GM12878 (cell line): ENCODE results near the gene BTC. TPM values are rescaled to one million over a fixed set of nuclear protein-coding genes. Genes with fewer than 3 reads are reported as not detected.

Source experiments
- ATAC-seq: fragments of 200-7000 bp; cut with Tn5 transposase; 3 replicates; pipeline ENCODE4 v1.9.1; 2020; ENCODE audit warnings: mild to moderate bottlenecking, moderate library complexity
- BruUV-seq: library from RNA; stranded (reverse); fragments of 400-500 nt; replicated peaks from 2 replicates; lab custom pipeline; 2021; lab: Mats Ljungman, UMichigan
- CTCF ChIA-PET: fragments of 300-600 bp; sonication (Branson Sonifier 250); formaldehyde crosslinking; extraction: SDS; loops from one replicate; lab custom pipeline; 2021; ENCODE audit warnings: inconsistent platforms; lab: Yijun Ruan, JAX
- POLR2A ChIA-PET: fragments of 350-600 bp; formaldehyde crosslinking; extraction: SDS; loops from one replicate; lab custom pipeline; 2021; ENCODE audit warnings: inconsistent platforms; lab: Charles Lee
- RAD21 ChIA-PET: fragments of 300-600 bp; sonication (Branson Sonifier 250); formaldehyde crosslinking; loops from one replicate; lab custom pipeline; 2023; ENCODE audit warnings: antibody characterized with exemption; ENCODE audit not compliant: unreplicated experiment; lab: Charles Lee
- SMC1A ChIA-PET: fragments of 300-600 bp; sonication (Branson Sonifier 250); formaldehyde crosslinking; loops from one replicate; lab custom pipeline; 2023; ENCODE audit not compliant: unreplicated experiment, uncharacterized antibody; lab: Charles Lee
- DNase-seq: peaks from one replicate; pipeline ENCODE4 v3.0.0-alpha.2; 2011; ENCODE audit warnings: low read depth, low spot score
- FAIRE-seq: peaks from 3 replicates; lab custom pipeline; 2011; peaks lifted over from hg19 to GRCh38; lab: Jason Lieb, UNC
- H2AFZ ChIP-seq: 2 replicates; pipeline ENCODE4 v1.6.0; 2011; ENCODE audit warnings: low read depth, low read length, control low read depth; ENCODE audit not compliant: control insufficient read depth
- H3K27ac ChIP-seq: 2 replicates; pipeline ENCODE4 v1.5.1; 2011; ENCODE audit warnings: control low read depth; ENCODE audit not compliant: control insufficient read depth, insufficient read depth
- H3K27me3 ChIP-seq, 2 experiments: replicated peaks in 1 of 2; 2 replicates each; pipeline versions ENCODE4 v1.6.0 to v1.6.1; 2011; ENCODE audit warnings: low read length in 1 of 2; ENCODE audit not compliant: control insufficient read depth in 2 of 2, insufficient read depth in 2 of 2
- H3K36me3 ChIP-seq, 2 experiments: 2 replicates each; pipeline ENCODE4 v1.5.1; 2011; ENCODE audit warnings: low read length in 1 of 2; ENCODE audit not compliant: control insufficient read depth in 2 of 2, insufficient read depth in 2 of 2
- H3K4me1 ChIP-seq: 2 replicates; pipeline ENCODE4 v1.6.1; 2011; ENCODE audit warnings: mild to moderate bottlenecking, low read length, moderate library complexity, mixed read lengths; ENCODE audit not compliant: control insufficient read depth, insufficient read depth
- H3K4me2 ChIP-seq: 2 replicates; pipeline ENCODE4 v1.6.0; 2011; ENCODE audit warnings: control low read depth; ENCODE audit not compliant: control insufficient read depth, insufficient read depth
- H3K4me3 ChIP-seq: fragments of 200-600 bp; sonication (generic); 2 replicates; pipeline ENCODE4 v1.5.1; 2016
- H3K79me2 ChIP-seq: 2 replicates; pipeline ENCODE4 v1.6.0; 2011; ENCODE audit warnings: low read length; ENCODE audit not compliant: control insufficient read depth, insufficient read depth
- H3K9ac ChIP-seq: 2 replicates; pipeline ENCODE4 v1.8.0; 2011; ENCODE audit warnings: low read length, control low read depth, mixed read lengths; ENCODE audit not compliant: control insufficient read depth, insufficient read depth
- H3K9me3 ChIP-seq: replicated peaks from 3 replicates; pipeline ENCODE4 v1.5.1; 2011; ENCODE audit warnings: mild to moderate bottlenecking, low read length; ENCODE audit not compliant: control insufficient read depth, insufficient read depth
- H4K20me1 ChIP-seq: 2 replicates; pipeline ENCODE4 v1.6.0; 2011; ENCODE audit not compliant: control insufficient read depth, insufficient read depth
- BHLHE40 ChIP-seq, 2 experiments: fragments of 450-650 bp in 1 of 2; IDR thresholded peaks; 2 replicates each; pipeline ENCODE4 v1.6.1; 2011 to 2017; ENCODE audit warnings: low read depth in 2 of 2, borderline replicate concordance in 1 of 2, improper control_type of control experiment in 1 of 2, low read length in 1 of 2, mild to moderate bottlenecking in 1 of 2
- BMI1 ChIP-seq: fragments of 450-650 bp; IDR thresholded peaks from 2 replicates; pipeline ENCODE4 v1.6.1; 2016; ENCODE audit warnings: mild to moderate bottlenecking, moderate library complexity, borderline replicate concordance
- CHD2 ChIP-seq: IDR thresholded peaks from 2 replicates; pipeline ENCODE4 v1.6.1; 2011; ENCODE audit warnings: low read depth, low read length, improper control_type of control experiment, borderline replicate concordance
- JUND ChIP-seq: IDR thresholded peaks from 2 replicates; pipeline ENCODE4 v1.6.1; 2012; ENCODE audit warnings: low read depth, mild to moderate bottlenecking, low read length, improper control_type of control experiment, moderate library complexity
- MTA2 ChIP-seq: fragments of 450-650 bp; IDR thresholded peaks from 2 replicates; pipeline ENCODE4 v1.6.1; 2016; ENCODE audit warnings: low read depth, mild to moderate bottlenecking, moderate library complexity
- NFXL1 ChIP-seq: fragments of 450-650 bp; IDR thresholded peaks from 2 replicates; pipeline ENCODE4 v1.6.1; 2017; ENCODE audit warnings: antibody characterized with exemption, mild to moderate bottlenecking, borderline replicate concordance
- PML ChIP-seq: IDR thresholded peaks from 2 replicates; pipeline ENCODE4 v1.6.1; 2012; ENCODE audit warnings: low read length, inconsistent platforms
- RUNX3 ChIP-seq: IDR thresholded peaks from 2 replicates; pipeline ENCODE4 v1.6.1; 2012; ENCODE audit warnings: low read length, inconsistent platforms
- SIX5 ChIP-seq: IDR thresholded peaks from 2 replicates; pipeline ENCODE4 v1.6.1; 2011; ENCODE audit warnings: mild to moderate bottlenecking, low read depth, low read length, moderate library complexity; ENCODE audit not compliant: severe bottlenecking
- SMC3 ChIP-seq: IDR thresholded peaks from 2 replicates; pipeline ENCODE4 v1.6.1; 2011; ENCODE audit warnings: low read length, improper control_type of control experiment, borderline replicate concordance
- WGBS: methylation state at CpG from one replicate; pipeline ENCODE4 v1.1.6; 2016; ENCODE audit warnings: low lambda C conversion rate; ENCODE audit not compliant: insufficient replicate concordance, insufficient coverage; ENCODE audit errors: missing lambda C conversion rate; 5-methylcytosine and 5-hydroxymethylcytosine counted together
- in situ Hi-C: fragments of 300-500 bp; cut with MboI; formaldehyde crosslinking; loops from 9 replicates; pipeline ENCODE4 v1.14.3; 2018; ENCODE audit warnings: mixed read lengths
- intact Hi-C: fragments of 100-400 bp; cut with micrococcal nuclease; formaldehyde crosslinking; loops from one replicate; pipeline ENCODE4 v1.14.2; 2022; ENCODE audit not compliant: unreplicated experiment
- polyA plus RNA-seq, 11 experiments: library from polyadenylated mRNA; depleted of rRNA in 4 of 11; unstranded in 6 of 11; stranded (reverse) in 5 of 11; fragments of >200 nt; fragmentation: Nextera tagmentation in 4 of 11; fragmentation: Illumina TruSeq in 1 of 11; extraction: Ambion mirVana in 4 of 11; extraction: Trizol in 1 of 11; gene quantifications; 1 replicate in 1 of 11; 2 replicates in 10 of 11; pipeline versions ENCODE4 v1.2.1 to v1.2.3, GENCODE V29; 2011 to 2016; ENCODE audit warnings: inconsistent platforms in 2 of 11, missing spikeins in 2 of 11, low read depth in 1 of 11
- total RNA-seq, 4 experiments: library from RNA; depleted of rRNA in 3 of 4; stranded (reverse); fragments of >200 nt in 3 of 4; fragmentation: Illumina TruSeq in 1 of 4; extraction: Trizol in 1 of 4; gene quantifications; 2 replicates each; pipeline versions ENCODE4 v1.2.1 to v1.2.3, GENCODE V29; 2013 to 2021
- TF ChIP-seq, protein P1 (sequence below): IDR thresholded peaks from 2 replicates; pipeline ENCODE4 v1.6.1; 2011; ENCODE audit warnings: low read depth, mild to moderate bottlenecking, low read length, moderate library complexity, borderline replicate concordance; ENCODE audit errors: extremely low read depth

The BTC gene
- total and polyA plus RNA-seq, 10 of the 15 experiments (the other 5 are each of a cell fraction or from before 2014, with no cell fraction given): not detected

DNA sequence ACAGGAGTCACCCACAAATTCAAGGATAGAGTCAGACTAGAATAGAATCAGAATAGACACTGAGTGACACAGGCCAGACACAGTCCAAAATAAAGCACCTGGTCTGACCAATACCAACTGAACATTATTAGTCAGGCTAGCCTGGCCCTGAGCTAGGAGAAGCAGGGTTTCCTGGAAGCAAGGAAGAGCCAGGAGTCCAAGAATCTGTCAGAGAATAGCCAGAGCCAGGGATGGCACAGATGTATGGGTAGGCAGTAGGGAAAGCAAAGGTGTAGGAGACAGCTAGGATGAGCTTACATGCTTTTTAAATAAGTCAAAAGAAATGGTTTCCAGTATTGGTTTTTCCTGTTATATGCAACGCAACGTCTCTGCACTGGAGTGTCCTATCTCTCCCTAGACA, 3.7 kb downstream of the BTC start (continued):
- TF ChIP-seq JUND: no peak
- TF ChIP-seq RUNX3: no peak

DNA sequence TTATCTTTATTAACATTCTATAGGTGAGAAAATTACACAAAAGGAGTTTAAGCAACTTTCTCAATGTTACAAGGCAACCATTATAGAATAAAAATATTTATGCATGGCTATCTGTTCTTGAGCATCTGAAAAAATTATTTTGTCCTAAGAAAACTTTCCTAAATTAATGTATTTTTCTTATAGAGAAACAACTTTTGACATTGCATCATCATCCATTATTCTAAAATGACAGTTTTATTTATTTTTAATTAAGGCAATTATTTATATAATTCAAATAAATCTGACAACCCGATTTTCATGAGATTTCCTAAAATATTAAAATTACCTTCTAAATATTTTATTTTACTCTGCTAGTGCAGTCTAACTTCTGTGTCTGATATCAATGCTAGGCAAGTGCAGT, 4.8 kb downstream of the BTC start:
- CTCF ChIA-PET: no interaction called here
- FAIRE-seq (no peak), ATAC-seq (no peak), DNase-seq (no peak)
- POLR2A ChIA-PET: no interaction called here
- intact Hi-C loops: no loop called here
- SMC1A ChIA-PET: interaction anchor here (1.4 kb wide), 1 partner anchor 10 kb away, joined by 4 read pairs; no protein-coding TSS in a partner anchor
- Histone ChIP-seq H3K27me3 (peaks cover 4 to 6% of the 10 kb centered on the region in 2 experiments; a peak in 3 of 4 replicates), H4K20me1 (no peaks in the 10 kb centered on the region), H3K4me3 (no peak overlapping the region), H2AFZ (no peak overlapping the region), H3K4me2 (no peak overlapping the region), H3K9me3 (no peaks in the 10 kb centered on the region), H3K79me2 (no peaks in the 10 kb centered on the region), H3K36me3 (no peaks in the 10 kb centered on the region), H3K9ac (no peak overlapping the region), H3K27ac (no peak overlapping the region), H3K4me1 (no peaks in the 10 kb centered on the region)
- 0% methylated on average over 1 of the region's 1 CpG for WGBS
- in situ Hi-C loops: no loop called here
- RAD21 ChIA-PET: no interaction called here
- BruUV-seq: no TSS peak
- TF ChIP-seq BMI1 (no peak), NFXL1 (no peak), CHD2 (no peak), PML (no peak), SIX5 (no peak), SMC3 (no peak), MTA2 (no peak), BHLHE40 (IDR thresholded peaks at IDR 0.05; ENCODE audit: borderline replicate concordance in 1 of 2, low read depth in 2 of 2, low read length in 1 of 2) (no peak)
- TF ChIP-seq, protein P1, sequence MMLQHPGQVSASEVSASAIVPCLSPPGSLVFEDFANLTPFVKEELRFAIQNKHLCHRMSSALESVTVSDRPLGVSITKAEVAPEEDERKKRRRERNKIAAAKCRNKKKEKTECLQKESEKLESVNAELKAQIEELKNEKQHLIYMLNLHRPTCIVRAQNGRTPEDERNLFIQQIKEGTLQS: no peak
